ENCODE measurements around the gene RTN4IP1.

- TF ChIP-seq CTCF (IDR thresholded peaks at IDR 0.05) (no peak), POLR2A (IDR thresholded peaks at IDR 0.05) (no peak)
These were observed 91.2 kb downstream of the RTN4IP1 start for GRCh38 chr6:106538145-106538544.
